ENCODE results near the gene PCDH9. TPM values are rescaled to one million over a fixed set of nuclear protein-coding genes. Genes with fewer than 3 reads are reported as not detected.

PCDH9 gene
- total RNA-seq, 1 experiment from 2014 or later: 0.11 TPM

DNA sequence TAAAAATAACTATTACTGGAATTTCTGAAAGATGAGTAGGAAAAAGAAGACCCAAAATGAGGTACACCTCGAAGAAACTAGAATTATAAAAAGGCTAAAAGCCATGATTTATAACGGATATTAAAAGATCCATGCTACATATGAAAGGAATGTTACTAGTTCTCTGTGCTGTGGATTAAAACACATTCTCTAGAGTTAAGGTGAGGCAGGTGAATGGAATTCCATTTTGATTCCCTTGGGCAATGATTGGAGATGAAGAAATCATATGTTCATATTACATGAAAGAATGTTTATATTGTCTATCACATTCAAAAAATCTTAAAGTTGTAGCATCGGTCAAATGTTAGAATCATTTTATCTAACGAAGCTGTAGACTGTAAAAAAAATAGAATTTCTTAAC, 783.7 kb downstream of the PCDH9 start:
- Histone ChIP-seq H3K27me3 (replicated peaks; ENCODE audit: control insufficient read depth, insufficient read depth, low read length) (no peaks in the 10 kb centered on the region), H3K9me3 (no peaks in the 10 kb centered on the region), H3K4me1 (no peaks in the 10 kb centered on the region), H3K36me3 (ENCODE audit: control insufficient read depth, insufficient read depth, low read length) (no peaks in the 10 kb centered on the region), H3K4me3 (ENCODE audit: low read depth, low read length) (no peak overlapping the region)
- H3K36me3 Mint-ChIP-seq (ENCODE audit: insufficient read depth, unreplicated experiment): no peaks in the 10 kb centered on the region
- H3K27me3 Mint-ChIP-seq (ENCODE audit: insufficient read depth, unreplicated experiment): peaks cover 3% of the 10 kb centered on the region
- no TSS peak for BruUV-seq (replicated peaks)
- H3K4me1 Mint-ChIP-seq (ENCODE audit: low read depth, unreplicated experiment): no peaks in the 10 kb centered on the region
- ChIA-PET CTCF (no interaction called here), POLR2A (no interaction called here)
- no peaks in the 10 kb centered on the region for H3K9me3 Mint-ChIP-seq (ENCODE audit: unreplicated experiment)
- TF ChIP-seq, protein P1, sequence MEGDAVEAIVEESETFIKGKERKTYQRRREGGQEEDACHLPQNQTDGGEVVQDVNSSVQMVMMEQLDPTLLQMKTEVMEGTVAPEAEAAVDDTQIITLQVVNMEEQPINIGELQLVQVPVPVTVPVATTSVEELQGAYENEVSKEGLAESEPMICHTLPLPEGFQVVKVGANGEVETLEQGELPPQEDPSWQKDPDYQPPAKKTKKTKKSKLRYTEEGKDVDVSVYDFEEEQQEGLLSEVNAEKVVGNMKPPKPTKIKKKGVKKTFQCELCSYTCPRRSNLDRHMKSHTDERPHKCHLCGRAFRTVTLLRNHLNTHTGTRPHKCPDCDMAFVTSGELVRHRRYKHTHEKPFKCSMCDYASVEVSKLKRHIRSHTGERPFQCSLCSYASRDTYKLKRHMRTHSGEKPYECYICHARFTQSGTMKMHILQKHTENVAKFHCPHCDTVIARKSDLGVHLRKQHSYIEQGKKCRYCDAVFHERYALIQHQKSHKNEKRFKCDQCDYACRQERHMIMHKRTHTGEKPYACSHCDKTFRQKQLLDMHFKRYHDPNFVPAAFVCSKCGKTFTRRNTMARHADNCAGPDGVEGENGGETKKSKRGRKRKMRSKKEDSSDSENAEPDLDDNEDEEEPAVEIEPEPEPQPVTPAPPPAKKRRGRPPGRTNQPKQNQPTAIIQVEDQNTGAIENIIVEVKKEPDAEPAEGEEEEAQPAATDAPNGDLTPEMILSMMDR (IDR thresholded peaks at IDR 0.05; ENCODE audit: insufficient read depth in 1 of 2, low read depth in 1 of 2, low read length in 1 of 2, severe bottlenecking in 1 of 2, unreplicated experiment in 1 of 2): no peak
- H3K27ac Mint-ChIP-seq (ENCODE audit: unreplicated experiment): no peak overlapping the region
- no peak for DNase-seq
- H3K4me3 Mint-ChIP-seq (ENCODE audit: unreplicated experiment): no peak overlapping the region
- intact Hi-C loops (cut with micrococcal nuclease; ENCODE audit: unreplicated experiment): no loop called here

DNA sequence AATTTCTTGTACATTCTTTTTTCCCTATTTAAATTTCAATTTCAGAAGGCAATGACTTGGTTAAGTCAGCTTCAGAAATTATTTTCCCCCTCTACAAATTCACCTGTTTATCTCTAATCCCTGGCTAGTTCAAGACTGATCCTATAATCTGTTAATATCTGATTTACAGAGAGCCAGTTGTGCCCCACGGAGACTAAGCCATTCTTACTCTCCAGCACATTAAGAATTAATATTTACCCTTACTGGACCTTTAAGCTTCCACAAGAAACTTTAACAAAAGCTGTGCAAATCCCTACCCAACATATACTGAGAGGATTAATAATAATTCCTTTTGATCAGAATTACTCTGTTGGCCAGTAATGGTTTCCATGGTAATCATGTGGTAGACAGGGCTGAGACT, 786.2 kb downstream of the PCDH9 start:
- H3K4me3 Mint-ChIP-seq (ENCODE audit: unreplicated experiment): no peak overlapping the region
- ChIA-PET POLR2A (no interaction called here), CTCF (no interaction called here)
- no peaks in the 10 kb centered on the region for H3K36me3 Mint-ChIP-seq (ENCODE audit: insufficient read depth, unreplicated experiment)
- TF ChIP-seq, protein P1 (IDR thresholded peaks at IDR 0.05; ENCODE audit: insufficient read depth in 1 of 2, low read depth in 1 of 2, low read length in 1 of 2, severe bottlenecking in 1 of 2, unreplicated experiment in 1 of 2): no peak
- Histone ChIP-seq H3K9me3 (no peaks in the 10 kb centered on the region), H3K4me1 (no peaks in the 10 kb centered on the region), H3K36me3 (ENCODE audit: control insufficient read depth, insufficient read depth, low read length) (no peaks in the 10 kb centered on the region), H3K4me3 (ENCODE audit: low read depth, low read length) (no peak overlapping the region), H3K27me3 (replicated peaks; ENCODE audit: control insufficient read depth, insufficient read depth, low read length) (no peaks in the 10 kb centered on the region)
- no peak overlapping the region for H3K27ac Mint-ChIP-seq (ENCODE audit: unreplicated experiment)
- H3K4me1 Mint-ChIP-seq (ENCODE audit: low read depth, unreplicated experiment): no peaks in the 10 kb centered on the region
- BruUV-seq (replicated peaks): no TSS peak
- DNase-seq: no peak
- H3K9me3 Mint-ChIP-seq (ENCODE audit: unreplicated experiment): no peaks in the 10 kb centered on the region
- intact Hi-C loops (cut with micrococcal nuclease; ENCODE audit: unreplicated experiment): no loop called here
- peaks cover 3% of the 10 kb centered on the region for H3K27me3 Mint-ChIP-seq (ENCODE audit: insufficient read depth, unreplicated experiment)

DNA sequence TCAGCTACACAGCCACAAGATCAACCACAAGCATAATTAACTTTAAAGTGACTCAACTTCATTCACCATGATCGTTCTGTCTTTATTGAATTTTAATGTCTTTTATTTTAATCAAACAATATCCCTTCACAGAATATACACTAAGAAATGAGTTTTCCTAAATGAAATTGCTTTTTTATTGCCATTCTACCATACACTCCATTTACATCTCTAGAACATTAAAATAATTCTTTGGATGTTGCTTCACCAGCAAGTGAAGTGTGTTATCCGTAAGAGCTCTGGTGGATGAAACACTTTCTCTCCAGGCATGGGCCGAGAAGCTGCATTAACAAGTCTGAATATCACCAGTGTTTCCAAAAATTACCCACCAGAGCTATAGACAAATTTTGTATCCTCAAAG, 789.2 kb downstream of the PCDH9 start:
- TF ChIP-seq, protein P1 (IDR thresholded peaks at IDR 0.05; ENCODE audit: insufficient read depth in 1 of 2, low read depth in 1 of 2, low read length in 1 of 2, severe bottlenecking in 1 of 2, unreplicated experiment in 1 of 2): no peak
- Histone ChIP-seq H3K4me3 (ENCODE audit: low read depth, low read length) (no peak overlapping the region), H3K27me3 (replicated peaks; ENCODE audit: control insufficient read depth, insufficient read depth, low read length) (no peaks in the 10 kb centered on the region), H3K36me3 (ENCODE audit: control insufficient read depth, insufficient read depth, low read length) (no peaks in the 10 kb centered on the region), H3K9me3 (no peaks in the 10 kb centered on the region), H3K4me1 (no peaks in the 10 kb centered on the region)
- no peak for DNase-seq
- Mint-ChIP-seq H3K27ac (ENCODE audit: unreplicated experiment) (no peak overlapping the region), H3K27me3 (ENCODE audit: insufficient read depth, unreplicated experiment) (peaks cover 3% of the 10 kb centered on the region), H3K4me3 (ENCODE audit: unreplicated experiment) (no peak overlapping the region), H3K36me3 (ENCODE audit: insufficient read depth, unreplicated experiment) (no peaks in the 10 kb centered on the region), H3K4me1 (ENCODE audit: low read depth, unreplicated experiment) (no peaks in the 10 kb centered on the region), H3K9me3 (ENCODE audit: unreplicated experiment) (no peaks in the 10 kb centered on the region)
- ChIA-PET POLR2A (no interaction called here), CTCF (no interaction called here)
- intact Hi-C loops (cut with micrococcal nuclease; ENCODE audit: unreplicated experiment): no loop called here
- no TSS peak for BruUV-seq (replicated peaks)

All from Caco-2 (cell line).